HEK293 (cell line): ENCODE results near the gene DICER1.

Experiments
- CTCF ChIA-PET: fragments of 350-600 bp; formaldehyde crosslinking; extraction: SDS; loops from one replicate; lab custom pipeline; 2021; ENCODE audit warnings: antibody characterized with exemption; lab: Yijun Ruan, JAX
- POLR2A ChIA-PET: fragments of 300-600 bp; formaldehyde crosslinking; extraction: SDS; loops from one replicate; lab custom pipeline; 2020; ENCODE audit warnings: antibody characterized with exemption, inconsistent platforms; lab: Yijun Ruan, JAX
- H3K27ac ChIP-seq: fragments of 200-500 bp; sonication (Bioruptor generic); 2 replicates; pipeline ENCODE4 v1.5.1; 2014; ENCODE audit warnings: low read depth, low read length, control low read depth, inconsistent platforms; ENCODE audit errors: extremely low read depth
- H3K36me3 ChIP-seq, 2 experiments: fragments of 200-500 bp in 1 of 2; sonication (Bioruptor generic) in 1 of 2; 1 replicate in 1 of 2; 2 replicates in 1 of 2; pipeline ENCODE4 v1.5.1; 2014 to 2017; ENCODE audit warnings: inconsistent platforms in 2 of 2, low read length in 2 of 2; ENCODE audit not compliant: control insufficient read depth in 2 of 2, insufficient read depth in 1 of 2
- H3K4me1 ChIP-seq: fragments of 200-500 bp; sonication (Bioruptor generic); 2 replicates; pipeline ENCODE4 v1.5.1; 2014; ENCODE audit warnings: mild to moderate bottlenecking, low read length, inconsistent platforms; ENCODE audit not compliant: control insufficient read depth, insufficient read depth
- H3K4me3 ChIP-seq: 2 replicates; pipeline ENCODE4 v1.5.1; 2011; ENCODE audit warnings: low read depth, mild to moderate bottlenecking, control low read depth, low read length, moderate library complexity
- H3K9me3 ChIP-seq: fragments of 200-500 bp; sonication (Bioruptor generic); 2 replicates; pipeline ENCODE4 v1.5.1; 2014; ENCODE audit warnings: low read depth, low read length, inconsistent platforms; ENCODE audit not compliant: control insufficient read depth, insufficient read depth
- BCL6B ChIP-seq: fragments of 450-650 bp; formaldehyde crosslinking; IDR thresholded peaks from 2 replicates; pipeline ENCODE4 v1.5.1; 2017; ENCODE audit warnings: missing biosample characterization, missing genetic modification characterization
- EGR2 ChIP-seq: fragments of 450-650 bp; formaldehyde crosslinking; IDR thresholded peaks from 2 replicates; pipeline ENCODE4 v1.5.1; 2016; ENCODE audit warnings: low read depth, missing biosample characterization, missing genetic modification characterization
- PATZ1 ChIP-seq: fragments of 450-650 bp; formaldehyde crosslinking; IDR thresholded peaks from 2 replicates; pipeline ENCODE4 v1.5.1; 2016; ENCODE audit warnings: missing biosample characterization, missing genetic modification characterization
- PRDM6 ChIP-seq: fragments of 450-650 bp; formaldehyde crosslinking; IDR thresholded peaks from 2 replicates; pipeline ENCODE4 v1.5.1; 2017; ENCODE audit warnings: missing biosample characterization, missing genetic modification characterization
- REST ChIP-seq: fragments of 450-650 bp; formaldehyde crosslinking; IDR thresholded peaks from 2 replicates; pipeline ENCODE4 v1.5.1; 2016; ENCODE audit warnings: missing biosample characterization, missing genetic modification characterization
- ZBTB6 ChIP-seq: fragments of 450-650 bp; formaldehyde crosslinking; IDR thresholded peaks from 2 replicates; pipeline ENCODE4 v1.5.1; 2017; ENCODE audit warnings: missing biosample characterization, missing genetic modification characterization
- ZNF2 ChIP-seq: fragments of 450-650 bp; formaldehyde crosslinking; IDR thresholded peaks from 2 replicates; pipeline ENCODE4 v1.5.1; 2016; ENCODE audit warnings: missing biosample characterization, missing genetic modification characterization
- ZNF202 ChIP-seq: fragments of 450-650 bp; formaldehyde crosslinking; IDR thresholded peaks from 2 replicates; pipeline ENCODE4 v1.5.1; 2016; ENCODE audit warnings: missing biosample characterization, missing genetic modification characterization, borderline replicate concordance
- ZNF518A ChIP-seq: fragments of 450-650 bp; formaldehyde crosslinking; conservative IDR thresholded peaks from 2 replicates; pipeline ENCODE4 v1.5.1; 2016; ENCODE audit warnings: low read depth, missing biosample characterization, missing genetic modification characterization
- ZNF600 ChIP-seq: fragments of 450-650 bp; formaldehyde crosslinking; IDR thresholded peaks from 2 replicates; pipeline ENCODE4 v1.5.1; 2016; ENCODE audit warnings: missing biosample characterization, missing genetic modification characterization
- ZNF626 ChIP-seq: fragments of 450-650 bp; sonication (Bioruptor Pico); formaldehyde crosslinking; IDR thresholded peaks from 2 replicates; pipeline ENCODE4 v1.5.1; 2018; ENCODE audit warnings: missing biosample characterization, missing genetic modification characterization, inconsistent platforms

DICER1 gene

GRCh38 chr14:95102680-95103044, 54.7 kb downstream of the DICER1 start (continued):
- TF ChIP-seq PRDM6 (tag by site-specific recombination) (no peak), ZNF202 (tag by site-specific recombination) (no peak), ZBTB6 (no peak), REST (tag by site-specific recombination) (no peak), PATZ1 (tag by site-specific recombination) (no peak), ZNF518A (tag by site-specific recombination) (no peak), EGR2 (tag by site-specific recombination) (no peak)

GRCh38 chr14:95101736-95102679, 55.3 kb downstream of the DICER1 start:
- Histone ChIP-seq H3K9me3 (no peaks in the 10 kb centered on the region), H3K4me3 (no peak overlapping the region), H3K27ac (no peak overlapping the region), H3K4me1 (no peaks in the 10 kb centered on the region), H3K36me3 (peaks cover 50 to 60% of the 10 kb centered on the region in 2 experiments)
- CTCF ChIA-PET = interaction anchor here (0.6 to 1.5 kb wide), 2 partner anchors 412 to 715 kb away, joined by 3 to 6 read pairs; no protein-coding TSS in a partner anchor
- POLR2A ChIA-PET = no interaction called here
- TF ChIP-seq ZNF600 (tag by site-specific recombination) (peak; percentile 39; the same call in 1 of the 2 replicates), ZNF2 (tag by site-specific recombination) (no peak), ZNF626 (tag by site-specific recombination) (no peak), BCL6B (tag by site-specific recombination) (no peak)
